GM21515 (cell line): ENCODE measurements around the gene ETS1.

Source experiments
- ATAC-seq: cut with Tn5 transposase; IDR thresholded peaks from one replicate; pipeline ENCODE4 v1.9.1; 2021; ENCODE audit not compliant: unreplicated experiment

ETS1 gene

GRCh38 chr11:128521682-128522054 lies 65.7 kb downstream of the ETS1 start:
- ATAC-seq = no peak

DNA sequence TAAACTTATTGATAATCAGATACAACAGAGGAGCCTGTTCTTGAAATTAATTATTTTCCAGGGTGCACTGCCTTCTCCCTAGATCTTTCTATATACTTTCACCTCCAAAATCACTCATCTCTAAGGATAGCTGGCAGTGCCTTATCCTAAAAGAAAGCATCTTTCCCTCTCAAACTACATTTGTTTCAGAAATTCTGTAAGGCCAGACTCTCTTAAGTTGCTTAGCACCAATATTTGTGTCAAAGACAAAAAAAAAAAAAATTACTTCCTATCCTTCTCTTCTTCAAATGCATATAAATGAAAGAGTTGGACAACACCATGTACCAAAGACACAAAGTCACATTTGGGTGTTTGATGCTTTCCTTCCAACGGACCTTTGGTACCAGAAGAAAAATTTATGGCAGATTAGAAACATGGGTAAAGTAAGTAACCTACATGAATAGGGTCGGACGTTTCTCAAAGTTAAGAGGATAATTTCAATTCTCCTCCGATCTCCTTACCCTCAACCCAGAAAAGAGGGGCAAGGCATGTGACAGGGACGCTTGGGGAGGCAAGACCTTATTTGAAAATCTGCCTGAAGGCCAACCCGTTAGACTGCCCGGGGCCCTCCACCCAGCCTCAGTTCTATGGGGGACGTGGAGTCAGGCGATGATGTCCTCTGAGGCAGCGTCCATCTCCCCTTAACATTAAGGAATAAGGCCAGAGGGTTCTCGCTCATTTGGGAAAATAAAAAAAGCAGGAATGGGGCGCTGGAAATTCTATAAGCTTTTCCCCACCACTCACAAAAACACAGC lies 66.3 kb downstream of the ETS1 start:
- ATAC-seq = no peak

GRCh38 chr11:128520206-128520887 lies 67.0 kb downstream of the ETS1 start:
- ATAC-seq = no peak

DNA sequence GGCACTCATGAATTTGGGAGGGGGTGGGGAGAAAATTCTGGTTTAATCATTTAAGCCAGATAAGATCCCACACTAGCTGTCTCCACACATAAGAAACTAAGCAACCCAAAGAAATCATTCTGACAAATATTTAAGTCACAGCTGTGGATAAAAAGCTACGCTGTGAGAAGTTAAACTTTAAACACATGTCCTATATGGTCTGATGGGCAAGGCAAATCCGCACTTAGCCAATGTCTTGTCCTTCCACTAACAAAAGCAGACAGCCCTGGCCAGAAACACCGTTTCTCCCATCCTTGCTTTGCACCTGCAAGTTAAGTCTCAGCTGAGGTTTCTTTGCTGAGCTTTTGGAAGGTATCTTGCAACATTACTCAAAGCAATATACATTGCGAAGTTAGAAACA lies 68.0 kb downstream of the ETS1 start:
- ATAC-seq = no peak

- ATAC-seq = no peak
Observed at GRCh38 chr11:128518493-128519207, 68.7 kb downstream of the ETS1 start.

DNA sequence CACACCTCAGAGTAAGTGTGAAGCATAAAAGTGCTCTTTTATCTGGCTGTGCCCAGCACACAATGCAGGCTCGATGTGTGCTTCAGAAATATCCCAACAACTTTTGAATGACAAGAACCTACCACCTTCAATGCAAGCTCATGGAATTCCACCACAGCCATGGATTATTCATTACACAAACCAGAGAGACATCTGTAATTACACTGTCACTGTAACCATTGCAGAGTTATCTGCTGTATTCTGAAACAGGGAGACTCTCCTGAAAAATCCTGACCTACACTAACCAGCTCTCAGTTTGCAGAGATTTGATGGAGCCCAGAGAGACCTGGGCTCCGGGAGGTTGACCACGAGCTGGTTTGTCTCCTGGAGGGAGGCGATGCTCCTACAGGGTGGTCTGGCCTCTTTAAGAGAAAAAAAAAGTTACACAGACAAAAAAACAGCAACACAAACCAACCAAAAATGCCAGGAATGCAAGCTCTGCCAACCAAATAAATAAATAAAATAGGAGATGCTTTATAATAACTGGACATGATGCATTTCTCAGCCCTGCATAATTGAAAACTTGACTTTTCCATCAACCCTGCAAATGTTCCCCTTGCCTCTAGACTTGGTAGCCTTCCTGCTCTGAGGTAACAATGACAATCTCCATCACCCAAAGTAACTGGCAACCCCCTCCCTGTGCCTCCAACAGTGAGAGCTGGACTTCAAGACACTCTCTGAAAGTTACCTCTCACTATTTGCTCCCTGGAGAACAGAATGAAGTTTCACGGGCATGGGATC lies 69.7 kb downstream of the ETS1 start:
- no peak for ATAC-seq

DNA sequence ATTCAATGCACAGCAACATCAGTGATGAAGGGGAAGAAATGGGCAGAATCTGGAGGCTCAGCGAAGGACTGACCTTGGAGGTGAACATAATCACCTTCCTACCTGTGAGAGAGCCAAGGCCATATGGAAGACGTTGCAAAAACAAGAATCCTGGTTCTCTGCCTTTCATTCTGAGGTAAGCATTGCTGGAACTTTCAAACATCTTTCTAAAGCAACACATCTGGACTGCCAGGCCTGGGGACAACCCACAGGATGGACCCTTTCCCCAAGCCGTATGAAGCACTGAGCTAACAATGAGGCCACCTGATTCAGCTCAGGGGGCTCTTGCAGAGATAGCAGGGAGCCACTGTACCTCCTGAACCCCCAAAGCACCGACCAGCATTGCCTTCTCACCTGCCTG lies 70.5 kb downstream of the ETS1 start:
- ATAC-seq = no peak

DNA sequence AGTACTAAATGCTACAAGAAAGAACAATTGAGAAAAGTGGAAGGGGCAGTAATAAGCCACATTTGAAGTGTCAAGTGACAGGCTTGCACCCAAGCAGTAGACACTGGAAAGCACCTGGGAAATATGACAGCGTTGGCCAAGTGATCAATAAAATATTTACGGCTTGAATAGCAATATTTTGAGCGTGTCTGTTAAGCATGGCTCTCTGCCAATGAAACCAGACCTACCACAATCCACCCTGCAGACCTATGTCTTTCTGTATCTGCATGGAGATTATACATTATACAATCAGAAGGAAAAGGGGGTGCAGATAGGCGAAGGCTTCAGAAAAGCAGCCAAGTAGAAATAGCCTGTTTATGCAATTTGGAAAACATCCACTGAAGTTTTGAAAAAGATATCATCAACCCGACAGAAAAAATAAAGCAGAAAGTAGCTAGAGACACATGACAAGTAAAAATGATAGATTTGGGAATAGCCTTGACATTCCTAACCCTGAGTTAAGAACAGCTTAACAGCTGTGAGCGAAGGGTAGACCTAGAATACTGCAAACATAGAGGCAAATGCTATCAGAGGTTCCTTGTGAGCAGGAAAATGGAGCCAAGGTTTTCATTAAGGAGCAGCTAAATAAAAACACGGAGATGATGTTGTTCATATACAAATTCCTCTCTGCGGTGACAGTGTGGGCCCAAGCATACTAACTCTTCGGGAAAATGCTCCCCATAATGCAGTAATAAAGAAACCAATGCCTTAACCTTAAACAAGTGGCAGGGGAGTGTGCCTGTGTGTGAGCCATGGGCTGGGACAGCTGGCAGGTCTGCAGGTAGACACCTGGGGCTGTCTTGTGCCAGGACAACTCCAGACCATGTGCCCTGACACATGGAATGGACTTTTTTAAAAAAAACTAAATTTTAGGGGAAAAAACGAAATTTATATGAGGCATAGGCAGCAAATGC lies 71.3 kb downstream of the ETS1 start:
- ATAC-seq = no peak

- ATAC-seq = no peak
Observed at GRCh38 chr11:128515086-128515485, 72.3 kb downstream of the ETS1 start.

DNA sequence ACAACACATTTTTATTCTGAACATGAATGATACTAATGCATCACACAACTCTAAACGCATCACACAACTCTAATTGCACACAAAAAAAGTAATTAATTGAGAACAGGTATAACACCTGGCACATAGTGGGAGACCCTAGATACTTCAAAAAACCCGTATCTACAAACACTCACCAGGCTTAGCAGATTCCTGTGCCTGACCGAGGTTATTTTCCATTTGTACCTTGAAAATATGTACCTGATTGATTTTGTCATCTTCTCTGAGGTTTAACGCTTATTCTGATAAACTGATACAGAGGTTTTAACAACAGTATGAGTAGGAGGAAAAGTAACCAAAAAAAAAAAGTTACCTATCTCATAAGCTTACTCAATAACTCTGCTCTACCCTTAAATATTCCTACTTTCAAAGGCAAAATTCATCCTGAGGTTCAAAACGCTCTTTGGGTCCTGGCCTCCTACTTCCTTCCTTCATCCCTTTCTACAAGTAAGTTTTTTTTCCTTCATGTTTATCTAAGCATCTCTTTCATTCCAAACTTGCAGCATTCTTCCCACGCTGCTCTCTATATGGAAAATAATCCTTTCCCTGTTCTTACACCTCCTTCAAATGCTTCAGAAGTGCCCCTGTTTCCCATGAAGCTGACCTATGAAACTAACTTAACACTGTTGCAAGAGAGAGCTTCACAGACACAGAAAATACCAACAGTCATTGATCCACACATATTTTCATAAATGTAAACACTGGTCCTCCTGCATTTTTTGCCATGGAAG lies 73.3 kb downstream of the ETS1 start:
- no peak for ATAC-seq

DNA sequence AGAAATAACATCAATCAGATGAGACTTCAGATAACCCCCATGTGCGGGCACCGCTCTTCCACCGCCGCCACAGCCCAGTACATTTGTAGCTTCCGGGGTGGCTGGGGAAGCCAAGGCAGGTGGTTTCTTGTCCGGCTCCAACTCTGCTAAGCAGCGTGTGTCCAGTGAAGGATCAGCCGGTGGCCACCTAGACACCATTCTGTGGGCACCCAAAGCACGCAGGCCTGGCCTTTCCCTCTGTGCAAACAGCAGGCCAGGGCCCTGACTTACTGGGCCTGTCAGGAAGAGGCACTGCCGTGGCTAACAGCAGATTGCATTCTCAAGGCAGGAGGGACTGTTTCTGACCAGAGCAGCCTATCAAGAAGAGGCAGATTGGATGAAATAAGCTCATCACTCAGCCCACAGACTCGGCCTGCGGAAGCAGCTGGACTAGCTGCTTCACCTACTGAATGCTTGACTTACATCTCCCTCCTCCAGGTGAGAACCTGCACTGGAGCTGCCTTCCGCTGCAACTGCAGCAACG lies 74.8 kb downstream of the ETS1 start:
- ATAC-seq = no peak

GRCh38 chr11:128511712-128512111 lies 75.6 kb downstream of the ETS1 start:
- ATAC-seq = no peak

DNA sequence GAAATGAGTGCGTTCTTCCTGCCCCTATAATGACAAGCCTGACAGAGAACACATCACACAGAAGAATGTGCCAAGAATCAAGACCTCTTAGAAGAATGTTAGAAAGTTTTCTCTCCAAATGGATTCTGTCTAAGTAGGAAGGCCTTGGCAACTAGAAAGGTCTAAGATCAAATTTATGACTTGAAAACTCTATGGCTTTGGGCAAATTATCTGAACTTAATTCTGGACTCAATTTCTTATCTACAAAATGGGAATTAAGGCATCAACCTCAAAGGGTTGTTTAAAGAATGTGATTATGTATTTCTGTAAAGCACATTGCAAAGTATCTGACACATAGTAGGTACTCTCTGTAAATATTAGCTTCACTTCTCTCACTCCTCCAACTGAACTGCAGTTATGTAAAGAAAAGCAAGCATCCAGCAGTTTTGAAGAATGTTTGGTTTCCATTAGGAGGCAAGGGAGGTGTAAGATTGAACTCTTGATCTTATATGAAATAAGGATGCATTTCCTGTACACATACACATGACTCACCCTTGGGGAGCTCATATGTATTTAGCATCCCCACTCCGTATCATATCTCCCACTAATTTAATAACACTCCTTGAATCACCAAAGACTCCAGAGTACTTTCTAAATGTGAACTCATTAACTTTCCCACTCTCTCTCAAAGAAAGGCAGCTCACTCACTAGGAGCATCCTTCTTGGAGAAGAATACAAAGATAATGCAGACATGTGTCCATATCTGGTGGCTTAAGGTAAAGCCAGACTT lies 77.6 kb downstream of the ETS1 start:
- ATAC-seq = no peak

GRCh38 chr11:128508770-128509510 lies 78.4 kb downstream of the ETS1 start:
- ATAC-seq = no peak

GRCh38 chr11:128507936-128508335 lies 79.4 kb downstream of the ETS1 start:
- no peak for ATAC-seq

DNA sequence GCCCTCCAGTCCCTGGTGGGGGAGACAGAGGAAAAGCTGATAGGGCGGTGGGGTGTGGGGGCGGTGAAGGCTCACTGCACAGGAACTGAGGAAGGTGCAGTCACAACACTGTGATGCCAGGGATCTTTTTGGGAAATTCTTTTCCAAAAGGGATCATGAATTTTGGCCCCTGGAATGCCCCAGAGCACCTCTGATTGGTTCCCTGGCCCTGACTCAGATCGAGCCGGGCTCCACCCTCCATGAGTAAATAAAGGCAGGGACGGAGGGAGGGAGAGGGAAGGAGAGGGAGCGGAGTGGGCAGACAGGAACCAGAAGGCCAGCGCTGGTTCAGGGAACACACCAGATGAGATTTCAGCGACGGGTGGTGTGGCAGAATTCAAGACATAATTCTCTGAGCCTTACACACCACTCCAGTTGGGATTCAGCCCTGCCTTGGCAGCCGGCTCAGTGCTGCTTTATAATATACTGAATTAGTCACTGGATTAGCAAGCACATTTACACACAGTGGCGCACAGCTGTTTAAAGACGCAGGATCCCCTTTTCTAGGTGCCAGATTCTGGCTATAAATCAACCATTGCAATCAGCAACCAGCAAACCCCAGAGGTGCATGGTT lies 80.3 kb downstream of the ETS1 start:
- ATAC-seq = no peak

DNA sequence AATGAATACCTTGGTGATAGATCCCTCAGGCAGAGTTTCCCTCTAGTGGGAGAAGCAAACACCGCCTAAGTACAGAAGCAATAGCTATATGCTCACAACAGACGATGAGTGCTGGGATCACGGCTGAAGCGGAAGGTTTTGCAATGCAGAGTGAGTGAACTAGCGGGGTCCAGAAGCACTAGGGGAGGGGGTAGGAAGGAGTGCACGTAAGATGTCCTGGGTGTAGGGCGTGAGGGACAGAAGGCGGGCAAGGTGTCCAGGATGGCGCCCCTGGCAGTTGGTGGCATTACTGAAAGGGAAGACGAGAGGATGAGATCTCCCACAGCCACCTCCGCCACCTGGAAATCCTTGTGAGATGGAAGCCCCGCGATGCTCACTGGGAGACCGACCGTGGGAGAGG lies 81.0 kb downstream of the ETS1 start:
- no peak for ATAC-seq
